ENCODE data around the gene SMPD1.
A peak's percentile ranks its signal among the peaks of the same experiment; 100 is the strongest.
"Not testable (repeated sequence)": the region's sequence is repeated elsewhere in the genome, so short reads cannot be mapped to it uniquely, and the experiment has no call there.

Gene SMPD1

DNA sequence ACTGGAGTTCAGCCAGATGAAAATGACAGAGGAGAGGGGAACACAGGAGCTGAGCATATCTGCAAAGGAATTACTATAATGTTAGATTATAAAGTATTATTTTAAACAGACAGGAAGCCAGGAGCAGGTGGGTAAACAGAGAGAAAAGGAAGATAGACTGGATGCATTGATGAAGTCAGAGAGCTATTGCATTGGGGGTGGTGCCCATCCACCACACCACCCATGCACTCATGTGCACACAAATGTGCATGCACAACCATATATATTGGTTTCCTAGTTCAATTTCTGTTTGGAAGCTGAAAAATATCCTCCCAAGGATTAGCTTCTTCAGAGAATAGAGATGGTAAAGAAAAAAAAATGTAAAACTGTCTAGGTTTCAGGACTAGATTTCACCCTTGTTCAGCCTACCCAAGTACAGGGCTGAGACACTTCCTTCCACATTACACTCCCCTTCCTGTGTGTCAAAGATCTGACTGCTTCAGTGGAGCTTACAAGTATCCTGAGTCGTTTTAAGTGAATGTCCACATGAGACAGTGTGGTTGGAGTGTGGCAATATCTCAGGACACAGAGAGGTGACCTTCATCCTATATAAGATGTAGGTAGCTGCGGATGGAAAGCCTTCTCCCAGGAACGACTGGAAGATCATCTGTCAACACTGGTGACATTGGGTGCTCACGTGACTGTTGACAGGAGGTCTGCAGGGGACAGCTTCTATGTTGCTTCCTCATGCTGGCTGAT lies 12.2 kb upstream of the SMPD1 start:
- DNase-seq (no peak), ATAC-seq (peak; percentile 68)
- H3K9me3 Mint-ChIP-seq, result no peaks in the 10 kb centered on the region
- H3K4me3 Mint-ChIP-seq, result peak overlapping the region; percentile 28 to 42
- H3K27me3 Mint-ChIP-seq, result no peaks in the 10 kb centered on the region
- peak overlapping the region; percentile 81 to 89 for H3K27ac Mint-ChIP-seq
- H3K4me1 Mint-ChIP-seq, result peaks cover 45% of the 10 kb centered on the region

DNA sequence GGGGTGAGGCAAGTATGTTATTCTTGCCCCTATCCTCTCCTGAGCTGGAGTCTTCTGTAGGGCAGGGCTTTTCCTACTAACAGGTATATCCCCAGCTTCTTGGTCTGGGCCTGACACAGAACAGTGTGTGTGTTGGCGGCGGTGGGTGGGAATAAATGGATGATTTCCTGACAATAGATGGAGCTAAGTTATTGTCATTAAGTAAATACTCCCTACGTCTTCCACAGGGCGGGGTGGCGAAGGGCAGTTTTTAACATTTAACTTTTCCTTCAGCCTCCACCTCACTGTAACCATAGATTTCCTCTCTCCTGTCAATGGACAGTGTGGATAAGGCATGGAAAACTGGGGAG lies 11.7 kb upstream of the SMPD1 start:
- Mint-ChIP-seq H3K4me3 (peak overlapping the region in 1 of 2 donors; percentile 13), H3K27me3 (no peaks in the 10 kb centered on the region), H3K4me1 (peaks cover 45% of the 10 kb centered on the region), H3K9me3 (no peaks in the 10 kb centered on the region), H3K27ac (peak overlapping the region in 1 of 2 donors; percentile 86)
- DNase-seq, result no peak
- ATAC-seq, result no peak

DNA sequence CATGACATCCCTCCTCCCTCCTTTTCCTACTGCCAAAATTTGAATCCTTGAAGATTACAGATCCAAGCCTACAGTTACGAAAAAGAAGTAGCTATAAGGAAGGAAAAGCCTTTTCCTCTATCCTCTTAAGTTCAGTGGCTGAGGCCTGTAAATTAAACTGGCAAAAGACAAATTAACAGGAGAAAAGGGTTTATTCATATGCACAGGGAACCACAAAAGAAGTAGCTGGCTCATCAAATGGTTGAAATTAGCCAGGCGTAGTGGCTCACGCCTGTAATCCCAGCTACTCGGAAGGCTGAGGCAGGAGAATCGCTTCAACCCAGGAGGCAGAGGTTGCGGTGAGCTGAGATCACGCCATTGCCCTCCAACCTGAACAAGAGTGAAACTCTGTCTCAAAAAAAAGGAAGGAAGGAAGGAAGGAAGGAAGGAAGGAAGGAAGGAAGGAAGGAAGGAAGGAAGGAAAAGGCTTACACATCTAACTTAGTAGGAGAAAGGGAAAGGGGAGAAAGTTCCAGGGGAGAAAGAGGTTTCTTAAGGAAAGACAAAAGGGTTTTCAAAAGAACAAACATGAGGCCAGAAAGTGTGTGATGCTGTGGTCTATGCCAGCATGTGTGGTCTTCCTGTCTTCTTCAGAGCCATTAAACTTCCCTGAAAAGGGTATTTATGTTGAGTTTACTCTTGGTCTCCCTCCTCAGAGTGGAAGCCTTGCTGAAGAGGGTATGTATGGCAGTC lies 5.1 kb upstream of the SMPD1 start:
- H3K4me1 Mint-ChIP-seq, result peaks cover 20% of the 10 kb centered on the region
- no peaks in the 10 kb centered on the region for H3K27me3 Mint-ChIP-seq
- peak overlapping the region in 1 of 2 donors; percentile 69 for H3K27ac Mint-ChIP-seq
- no peak for ATAC-seq
- no peak for DNase-seq
- H3K9me3 Mint-ChIP-seq, result no peaks in the 10 kb centered on the region
- H3K4me3 Mint-ChIP-seq, result no peak overlapping the region

DNA sequence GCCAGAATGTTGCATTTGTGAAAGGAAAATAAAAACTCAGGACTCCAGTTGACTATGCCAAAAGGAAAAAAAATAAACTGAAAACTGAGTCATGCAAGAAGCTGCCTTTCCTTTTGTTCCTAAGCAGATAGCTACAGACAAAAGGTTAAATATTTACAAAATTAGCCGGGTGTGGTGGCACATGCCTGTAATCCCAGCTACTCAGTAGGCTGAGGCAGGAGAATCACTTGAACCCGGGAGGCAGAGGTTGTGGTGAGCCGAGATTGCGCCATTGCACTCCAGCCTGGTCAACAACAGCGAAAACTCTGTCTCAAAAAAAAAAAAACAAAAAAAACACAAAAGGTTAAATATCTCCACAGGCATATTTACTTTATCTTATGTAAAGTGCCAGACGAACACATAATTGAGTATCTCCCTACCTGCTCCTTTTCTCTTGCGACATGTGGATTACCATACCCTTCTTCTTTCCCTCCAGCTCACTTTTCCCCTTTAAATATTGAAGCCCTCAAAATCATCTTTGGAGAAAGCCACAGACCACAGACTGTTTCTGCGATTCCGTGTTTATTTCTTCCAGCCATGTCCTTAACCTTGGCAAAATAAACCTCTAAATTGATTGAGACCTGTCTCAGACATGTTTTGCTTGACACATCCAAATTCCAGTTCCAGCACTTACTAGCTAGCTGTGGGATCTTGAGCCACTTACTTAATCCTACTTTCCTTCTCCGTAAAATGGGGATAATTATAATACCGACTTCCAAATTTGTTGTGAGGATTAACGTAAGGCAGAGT lies 2.3 kb upstream of the SMPD1 start:
- no peaks in the 10 kb centered on the region for H3K27me3 Mint-ChIP-seq
- H3K4me1 Mint-ChIP-seq, result peaks cover 37% of the 10 kb centered on the region
- no peak for ATAC-seq
- DNase-seq, result no peak
- H3K27ac Mint-ChIP-seq, result no peak overlapping the region
- H3K9me3 Mint-ChIP-seq, result no peaks in the 10 kb centered on the region
- no peak overlapping the region for H3K4me3 Mint-ChIP-seq

DNA sequence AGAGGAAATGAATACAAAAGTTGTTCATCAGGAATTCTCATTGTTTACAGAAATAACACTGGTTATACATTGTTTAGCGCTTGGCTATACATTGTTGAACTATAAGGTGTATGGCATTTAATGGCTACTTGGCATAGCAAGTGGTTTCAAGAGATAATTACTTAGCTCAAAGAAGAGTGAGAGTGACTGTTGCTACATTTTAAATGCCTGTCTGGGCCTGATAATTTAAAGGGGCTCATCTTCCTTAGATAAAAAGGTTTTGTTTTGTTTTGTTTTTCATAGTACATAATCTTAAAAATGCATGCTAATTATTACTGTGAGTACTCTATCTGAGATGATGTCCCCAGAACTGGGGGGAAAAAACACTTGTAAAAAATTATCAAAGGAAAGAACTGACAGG lies 1.5 kb upstream of the SMPD1 start:
- Mint-ChIP-seq H3K9me3 (no peaks in the 10 kb centered on the region), H3K27me3 (no peaks in the 10 kb centered on the region), H3K4me3 (no peak overlapping the region), H3K27ac (no peak overlapping the region), H3K4me1 (peaks cover 44% of the 10 kb centered on the region)
- DNase-seq, result no peak
- no peak for ATAC-seq

DNA sequence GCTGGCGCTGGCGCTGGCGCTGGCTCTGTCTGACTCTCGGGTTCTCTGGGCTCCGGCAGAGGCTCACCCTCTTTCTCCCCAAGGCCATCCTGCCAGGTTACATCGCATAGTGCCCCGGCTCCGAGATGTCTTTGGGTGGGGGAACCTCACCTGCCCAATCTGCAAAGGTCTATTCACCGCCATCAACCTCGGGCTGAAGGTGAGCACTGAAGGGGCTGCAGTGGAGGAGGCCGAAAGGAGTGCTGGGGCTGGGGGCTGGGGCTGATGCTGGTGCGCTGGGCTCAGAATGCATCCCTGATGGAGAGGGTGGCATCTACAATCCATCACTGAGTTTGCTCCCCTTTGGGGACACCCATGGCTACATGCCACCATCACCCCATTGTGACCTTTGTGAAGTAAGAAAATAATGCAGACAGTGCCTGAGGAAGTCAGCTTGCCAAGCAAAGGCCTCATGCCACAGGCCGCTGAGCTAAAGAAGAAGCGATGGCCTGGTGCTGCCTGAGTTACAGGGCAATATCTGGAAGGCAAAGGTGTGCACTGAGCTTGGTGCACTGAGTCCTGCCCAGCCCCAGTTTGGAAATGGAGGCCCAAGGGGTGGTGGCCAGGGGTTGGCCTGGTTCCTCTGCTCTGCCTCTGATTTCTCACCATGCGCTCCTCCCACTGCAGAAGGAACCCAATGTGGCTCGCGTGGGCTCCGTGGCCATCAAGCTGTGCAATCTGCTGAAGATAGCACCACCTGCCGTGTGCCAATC lies 620 bp downstream of the SMPD1 start:
- peak overlapping the region in 1 of 2 donors; percentile 96 for H3K27ac Mint-ChIP-seq
- DNase-seq (no peak), ATAC-seq (no peak)
- H3K4me3 Mint-ChIP-seq, result peak overlapping the region; percentile 91 to 93
- H3K9me3 Mint-ChIP-seq, result no peaks in the 10 kb centered on the region
- H3K4me1 Mint-ChIP-seq, result peaks cover 66% of the 10 kb centered on the region
- H3K27me3 Mint-ChIP-seq, result no peaks in the 10 kb centered on the region

DNA sequence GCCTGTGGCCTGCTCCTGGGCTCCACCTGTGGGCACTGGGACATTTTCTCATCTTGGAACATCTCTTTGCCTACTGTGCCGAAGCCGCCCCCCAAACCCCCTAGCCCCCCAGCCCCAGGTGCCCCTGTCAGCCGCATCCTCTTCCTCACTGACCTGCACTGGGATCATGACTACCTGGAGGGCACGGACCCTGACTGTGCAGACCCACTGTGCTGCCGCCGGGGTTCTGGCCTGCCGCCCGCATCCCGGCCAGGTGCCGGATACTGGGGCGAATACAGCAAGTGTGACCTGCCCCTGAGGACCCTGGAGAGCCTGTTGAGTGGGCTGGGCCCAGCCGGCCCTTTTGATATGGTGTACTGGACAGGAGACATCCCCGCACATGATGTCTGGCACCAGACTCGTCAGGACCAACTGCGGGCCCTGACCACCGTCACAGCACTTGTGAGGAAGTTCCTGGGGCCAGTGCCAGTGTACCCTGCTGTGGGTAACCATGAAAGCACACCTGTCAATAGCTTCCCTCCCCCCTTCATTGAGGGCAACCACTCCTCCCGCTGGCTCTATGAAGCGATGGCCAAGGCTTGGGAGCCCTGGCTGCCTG lies 1.4 kb downstream of the SMPD1 start:
- DNase-seq (no peak), ATAC-seq (no peak)
- Mint-ChIP-seq H3K4me3 (peak overlapping the region; percentile 91 to 93), H3K27ac (no peak overlapping the region), H3K4me1 (peaks cover 73% of the 10 kb centered on the region), H3K27me3 (no peaks in the 10 kb centered on the region), H3K9me3 (no peaks in the 10 kb centered on the region)

DNA sequence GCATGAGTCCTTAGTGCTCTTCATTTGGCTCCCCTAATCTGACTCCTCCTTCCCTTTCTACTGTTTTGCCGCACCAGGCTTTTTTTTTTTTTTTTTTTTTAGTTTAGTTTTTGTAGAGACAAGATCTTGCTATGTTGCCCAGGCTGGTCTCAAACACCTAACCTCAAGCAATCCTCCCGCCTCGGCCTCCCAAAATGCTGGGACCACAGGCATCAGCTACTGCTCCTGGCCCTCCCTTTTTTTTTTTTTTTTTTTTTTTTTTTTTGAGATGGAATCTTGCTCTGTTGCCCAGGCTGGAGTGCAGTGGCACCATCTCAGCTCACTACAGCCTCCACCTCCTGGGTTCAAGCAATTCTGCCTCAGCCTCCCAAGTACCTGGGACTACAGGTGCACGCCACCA lies 2.0 kb downstream of the SMPD1 start:
- not testable (repeated sequence) for H3K9me3 Mint-ChIP-seq, H3K27me3 Mint-ChIP-seq, H3K27ac Mint-ChIP-seq, DNase-seq, ATAC-seq
- Mint-ChIP-seq H3K4me1 (peaks cover 79% of the 10 kb centered on the region), H3K4me3 (peak overlapping the region; percentile 91 to 93)

DNA sequence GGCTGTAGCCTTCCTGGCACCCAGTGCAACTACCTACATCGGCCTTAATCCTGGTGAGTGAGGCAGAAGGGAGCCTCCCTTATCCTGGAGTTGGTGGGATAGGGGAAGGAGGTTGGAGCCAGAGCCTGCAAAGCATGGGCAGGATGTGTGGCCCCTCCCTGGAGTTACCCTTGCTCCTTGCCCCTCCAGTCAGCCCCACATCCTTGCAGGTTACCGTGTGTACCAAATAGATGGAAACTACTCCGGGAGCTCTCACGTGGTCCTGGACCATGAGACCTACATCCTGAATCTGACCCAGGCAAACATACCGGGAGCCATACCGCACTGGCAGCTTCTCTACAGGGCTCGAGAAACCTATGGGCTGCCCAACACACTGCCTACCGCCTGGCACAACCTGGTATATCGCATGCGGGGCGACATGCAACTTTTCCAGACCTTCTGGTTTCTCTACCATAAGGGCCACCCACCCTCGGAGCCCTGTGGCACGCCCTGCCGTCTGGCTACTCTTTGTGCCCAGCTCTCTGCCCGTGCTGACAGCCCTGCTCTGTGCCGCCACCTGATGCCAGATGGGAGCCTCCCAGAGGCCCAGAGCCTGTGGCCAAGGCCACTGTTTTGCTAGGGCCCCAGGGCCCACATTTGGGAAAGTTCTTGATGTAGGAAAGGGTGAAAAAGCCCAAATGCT lies 3.9 kb downstream of the SMPD1 start:
- Mint-ChIP-seq H3K4me1 (peaks cover 80% of the 10 kb centered on the region), H3K27ac (no peak overlapping the region), H3K27me3 (no peaks in the 10 kb centered on the region), H3K9me3 (no peaks in the 10 kb centered on the region), H3K4me3 (no peak overlapping the region)
- DNase-seq (no peak), ATAC-seq (no peak)

DNA sequence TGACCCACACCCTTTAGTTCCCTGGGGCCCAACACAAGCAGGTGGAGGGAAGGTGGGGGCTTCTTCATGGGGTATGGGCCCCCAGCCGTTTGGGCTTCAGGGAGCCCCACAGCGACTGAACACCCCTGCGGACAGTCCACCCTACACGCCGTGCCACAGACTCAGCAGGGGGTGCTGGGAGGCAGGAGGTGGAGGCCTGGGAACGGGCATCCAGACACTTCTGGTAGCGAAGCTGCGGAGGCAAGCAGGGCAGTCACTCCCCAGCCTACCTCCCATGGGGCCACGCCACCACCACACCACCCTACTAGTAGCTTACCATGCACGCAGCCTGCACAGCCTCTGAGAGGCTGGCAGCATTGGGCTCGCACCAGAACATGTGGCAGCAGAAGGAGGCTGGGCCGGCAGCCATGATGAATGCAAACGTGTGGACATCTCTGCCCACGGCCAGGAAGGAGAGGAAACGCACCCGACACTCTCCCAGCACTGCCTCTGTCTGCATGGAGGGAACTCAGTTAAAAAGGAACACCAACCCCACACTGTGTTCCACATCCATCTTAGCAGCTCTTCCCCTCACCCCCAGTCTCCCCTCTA lies 5.3 kb downstream of the SMPD1 start:
- no peak for DNase-seq
- ATAC-seq, result no peak
- no peak overlapping the region for H3K4me3 Mint-ChIP-seq
- H3K9me3 Mint-ChIP-seq, result no peaks in the 10 kb centered on the region
- no peaks in the 10 kb centered on the region for H3K27me3 Mint-ChIP-seq
- peaks cover 78% of the 10 kb centered on the region for H3K4me1 Mint-ChIP-seq
- peak overlapping the region in 1 of 2 donors; percentile 50 for H3K27ac Mint-ChIP-seq

DNA sequence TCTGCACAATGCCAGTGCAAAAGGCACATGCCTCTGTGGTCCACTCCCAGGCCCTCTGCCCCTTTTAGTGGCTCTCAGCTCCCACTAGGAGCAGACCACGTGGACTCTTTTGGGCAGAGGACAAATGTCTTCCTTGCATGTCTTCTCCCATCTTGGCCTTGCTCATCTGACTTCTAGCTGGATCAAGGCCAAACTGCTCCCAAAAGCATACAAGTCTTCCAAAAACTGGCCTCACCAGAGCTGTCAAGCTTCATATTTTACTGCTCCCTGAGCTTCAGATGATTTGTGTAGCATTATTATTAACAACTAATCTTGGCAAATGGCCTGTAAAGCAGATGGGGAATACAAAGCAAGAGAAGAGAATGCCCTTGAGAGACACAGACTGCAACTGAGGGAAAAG lies 6.9 kb downstream of the SMPD1 start:
- Mint-ChIP-seq H3K27ac (no peak overlapping the region), H3K4me3 (no peak overlapping the region), H3K9me3 (no peaks in the 10 kb centered on the region), H3K27me3 (no peaks in the 10 kb centered on the region), H3K4me1 (peaks cover 78% of the 10 kb centered on the region)
- DNase-seq (no peak), ATAC-seq (no peak)

DNA sequence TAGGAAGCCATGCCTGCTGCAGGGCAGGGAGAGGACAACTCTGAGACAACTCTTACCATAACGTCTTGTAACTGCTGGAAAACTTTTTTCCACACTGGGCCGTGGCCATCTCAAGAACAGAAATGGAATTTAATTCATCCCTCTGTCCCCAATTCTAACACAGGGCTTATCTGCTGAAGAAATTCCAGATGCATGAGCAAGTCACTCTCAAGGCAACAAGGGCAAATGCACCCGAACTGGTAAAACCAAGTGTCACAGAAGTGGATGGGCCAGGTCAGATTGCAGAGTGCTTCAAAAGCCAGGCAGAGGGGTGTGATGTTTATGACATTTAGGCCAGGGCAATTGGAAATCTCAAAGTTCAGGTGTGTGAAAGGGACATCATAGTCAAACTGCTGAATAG lies 7.4 kb downstream of the SMPD1 start:
- no peaks in the 10 kb centered on the region for H3K27me3 Mint-ChIP-seq
- no peak for DNase-seq
- H3K27ac Mint-ChIP-seq, result no peak overlapping the region
- no peak overlapping the region for H3K4me3 Mint-ChIP-seq
- ATAC-seq, result no peak
- H3K9me3 Mint-ChIP-seq, result no peaks in the 10 kb centered on the region
- peaks cover 79% of the 10 kb centered on the region for H3K4me1 Mint-ChIP-seq

DNA sequence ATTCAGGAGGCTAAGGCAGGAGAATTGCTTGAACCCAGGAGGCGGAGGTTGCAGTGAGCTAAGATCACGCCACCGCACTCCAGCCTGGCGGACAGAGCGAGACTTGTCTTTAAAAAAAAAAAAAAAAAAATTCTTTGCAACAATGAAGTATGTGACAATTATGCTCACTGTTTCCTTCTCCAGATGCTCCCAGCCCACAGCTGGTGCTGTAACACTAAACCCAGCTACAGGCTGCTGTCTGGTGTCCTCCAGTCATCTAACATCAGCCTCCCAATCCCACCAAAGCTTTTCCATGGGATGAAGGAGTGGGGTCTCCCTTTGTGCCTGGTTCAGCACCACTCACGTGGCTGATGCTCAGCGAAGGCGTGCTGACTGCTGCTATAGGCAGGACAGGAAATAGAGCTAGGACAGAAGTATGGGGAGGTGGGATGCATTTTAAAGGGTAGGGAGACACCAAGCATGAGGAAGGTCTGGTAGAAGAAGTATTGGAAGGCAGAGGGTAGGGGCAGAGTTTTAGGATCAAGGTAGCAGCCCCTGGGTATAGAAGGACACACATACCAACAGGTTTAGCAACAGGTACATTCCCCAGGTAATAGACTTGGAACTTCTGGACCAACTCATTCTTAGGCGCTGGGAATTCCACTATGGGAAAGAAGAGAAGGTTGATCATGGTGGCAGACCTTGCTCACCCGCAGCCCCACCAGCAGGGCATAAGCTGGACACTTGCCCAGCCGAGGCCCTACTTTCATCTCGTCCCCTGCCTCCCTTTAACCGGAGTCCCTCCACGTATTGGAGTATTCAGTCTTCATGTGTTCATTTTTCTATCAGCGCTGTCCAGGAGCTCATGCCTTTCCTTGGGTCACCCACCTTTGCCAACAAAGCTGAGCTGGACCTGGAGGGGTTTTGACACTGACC lies 10.4 kb downstream of the SMPD1 start:
- peaks cover 79% of the 10 kb centered on the region for H3K4me1 Mint-ChIP-seq
- no peak overlapping the region for H3K4me3 Mint-ChIP-seq
- no peaks in the 10 kb centered on the region for H3K9me3 Mint-ChIP-seq
- no peak for ATAC-seq
- no peaks in the 10 kb centered on the region for H3K27me3 Mint-ChIP-seq
- no peak for DNase-seq
- H3K27ac Mint-ChIP-seq, result peak overlapping the region in 1 of 2 donors; percentile 13

Data from stimulated activated naive CD8-positive, alpha-beta T cell treated with anti-CD3 and anti-CD28 coated beads, Interleukin-15, amount 100 ng/mL, for 72 hours (primary cell).